ENCODE results near the gene LRRC4C.
"Not testable (repeated sequence)": the region's sequence is repeated elsewhere in the genome, so short reads cannot be mapped to it uniquely, and the experiment has no call there.

The LRRC4C gene

GRCh38 chr11:40168414-40168813 lies 1291.0 kb downstream of the LRRC4C start:
- FAIRE-seq (no peak), DNase-seq (ENCODE audit: insufficient read length, low spot score) (no peak)
- no peak for TF ChIP-seq PAX5 (IDR thresholded peaks at IDR 0.05; ENCODE audit: insufficient read depth, low read length, severe bottlenecking)
- TF ChIP-seq SPI1 (IDR thresholded peaks at IDR 0.05; ENCODE audit: low read depth, low read length) = no peak
- TF ChIP-seq POLR2A (IDR thresholded peaks at IDR 0.05; ENCODE audit: low read depth, low read length) = no peak
- TF ChIP-seq POLR2AphosphoS5 (IDR thresholded peaks at IDR 0.05; ENCODE audit: low read depth, low read length) = no peak
- TF ChIP-seq POU2F2 (IDR thresholded peaks at IDR 0.05; ENCODE audit: low read depth, low read length) = no peak
- TF ChIP-seq TAF1 (IDR thresholded peaks at IDR 0.05; ENCODE audit: low read depth, low read length) = no peak

DNA sequence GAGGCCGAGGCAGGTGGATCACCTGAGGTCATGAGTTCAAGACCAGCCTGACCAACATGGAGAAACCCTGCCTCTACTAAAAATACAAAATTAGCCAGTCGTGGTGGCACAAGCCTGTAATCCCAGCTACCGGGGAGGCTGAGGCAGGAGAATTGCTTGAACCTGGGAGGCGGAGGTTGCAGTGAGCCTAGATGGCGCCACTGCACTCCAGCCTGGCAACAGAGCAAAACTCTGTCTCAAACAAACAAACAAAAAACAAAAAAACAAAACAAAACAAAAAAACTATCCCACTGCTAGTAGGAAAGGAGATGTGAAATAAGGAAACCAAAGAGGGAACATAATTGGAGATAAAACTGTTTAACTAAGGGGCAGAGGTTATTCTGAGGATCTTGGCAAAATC lies 1291.6 kb downstream of the LRRC4C start:
- not testable (repeated sequence) for DNase-seq (ENCODE audit: insufficient read length, low spot score); FAIRE-seq

GRCh38 chr11:40166892-40167291 lies 1292.6 kb downstream of the LRRC4C start:
- DNase-seq (ENCODE audit: insufficient read length, low spot score) (no peak), FAIRE-seq (no peak)
- TF ChIP-seq PAX5 (IDR thresholded peaks at IDR 0.05; ENCODE audit: insufficient read depth, low read length, severe bottlenecking) (no peak), POU2F2 (IDR thresholded peaks at IDR 0.05; ENCODE audit: low read depth, low read length) (no peak), POLR2A (IDR thresholded peaks at IDR 0.05; ENCODE audit: low read depth, low read length) (no peak), TAF1 (IDR thresholded peaks at IDR 0.05; ENCODE audit: low read depth, low read length) (no peak)

DNA sequence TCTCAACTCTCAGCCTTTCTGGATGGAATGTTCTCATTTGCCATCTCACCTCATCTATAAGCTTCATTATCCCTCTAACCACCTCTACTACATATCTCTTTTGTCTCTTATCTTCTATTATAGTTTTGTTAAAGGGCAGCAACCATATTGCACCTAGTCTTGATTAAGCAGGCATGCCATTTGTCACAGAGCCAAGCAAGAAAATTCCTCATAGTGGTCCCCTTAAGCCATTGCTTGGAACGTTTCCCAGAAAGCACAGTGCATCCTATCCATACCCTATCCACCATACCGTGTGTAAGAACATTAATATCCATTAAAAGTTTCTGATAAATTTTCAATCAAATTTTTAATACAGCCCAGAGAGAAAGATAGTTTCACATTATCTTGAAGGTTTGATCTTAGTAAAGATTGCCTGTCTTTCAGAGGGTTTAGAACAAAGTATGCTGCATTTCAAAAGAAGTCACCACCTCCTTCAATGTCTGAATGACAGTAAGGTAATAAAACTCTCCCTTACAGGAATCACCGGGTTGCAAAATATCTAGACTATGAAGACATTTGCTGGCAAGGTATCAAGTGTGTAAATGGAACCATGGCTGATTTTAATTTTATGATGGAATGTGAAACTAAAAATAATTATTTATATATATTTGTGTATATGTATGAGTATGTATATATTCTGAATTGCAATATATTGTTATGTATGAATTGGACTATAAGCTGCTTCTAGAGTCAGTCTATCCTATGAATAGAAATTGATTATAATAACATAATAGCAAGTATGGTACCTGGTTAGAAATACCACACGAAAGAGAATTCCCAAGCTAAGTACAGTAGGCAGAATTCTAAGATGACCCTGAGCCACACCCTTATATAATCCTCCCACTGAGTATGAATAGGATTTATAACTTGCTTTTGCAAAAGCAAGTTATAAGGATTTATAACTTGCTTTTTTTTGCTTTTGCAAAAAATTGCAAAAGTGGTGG lies 1296.3 kb downstream of the LRRC4C start:
- FAIRE-seq (no peak), DNase-seq (ENCODE audit: insufficient read length, low spot score) (no peak)
- no peak for TF ChIP-seq POU2F2 (IDR thresholded peaks at IDR 0.05; ENCODE audit: low read depth, low read length)
- no peak for TF ChIP-seq PAX5 (IDR thresholded peaks at IDR 0.05; ENCODE audit: insufficient read depth, low read length, severe bottlenecking)
- TF ChIP-seq POLR2A (IDR thresholded peaks at IDR 0.05; ENCODE audit: low read depth, low read length) = no peak

DNA sequence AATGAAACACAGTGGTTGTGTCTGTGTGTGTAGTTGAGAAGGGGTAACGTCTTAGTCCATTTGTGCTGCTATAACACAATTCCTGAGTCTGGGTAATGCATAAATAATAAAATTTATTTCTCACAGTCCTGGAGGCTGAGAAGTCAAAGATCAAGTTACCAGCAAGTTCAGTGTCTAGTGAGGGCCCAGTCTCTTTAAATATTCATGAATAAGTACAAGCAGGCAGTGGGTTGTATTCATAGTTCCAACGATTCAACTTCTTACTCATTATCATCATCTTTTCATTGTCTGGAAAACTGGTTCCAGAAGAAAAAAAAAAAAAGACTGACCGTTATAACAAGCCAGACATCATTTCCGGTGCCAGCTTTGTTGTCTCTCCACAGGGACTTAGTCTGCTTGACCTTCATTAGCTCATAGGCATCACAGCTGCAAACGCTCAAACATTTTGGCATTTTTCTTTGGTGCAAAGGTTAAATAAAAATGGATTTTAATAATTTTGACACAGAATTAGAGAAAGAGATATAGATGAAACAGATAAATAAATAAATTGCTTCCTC lies 1297.5 kb downstream of the LRRC4C start:
- TF ChIP-seq POLR2AphosphoS5 (IDR thresholded peaks at IDR 0.05; ENCODE audit: low read depth, low read length) = no peak
- TF ChIP-seq POU2F2 (IDR thresholded peaks at IDR 0.05; ENCODE audit: low read depth, low read length) = no peak
- TF ChIP-seq TAF1 (IDR thresholded peaks at IDR 0.05; ENCODE audit: low read depth, low read length) = no peak
- TF ChIP-seq PAX5 (IDR thresholded peaks at IDR 0.05; ENCODE audit: insufficient read depth, low read length, severe bottlenecking) = no peak
- TF ChIP-seq SPI1 (IDR thresholded peaks at IDR 0.05; ENCODE audit: low read depth, low read length) = no peak
- TF ChIP-seq POLR2A (IDR thresholded peaks at IDR 0.05; ENCODE audit: low read depth, low read length) = no peak
- FAIRE-seq (no peak), DNase-seq (ENCODE audit: insufficient read length, low spot score) (no peak)

DNA sequence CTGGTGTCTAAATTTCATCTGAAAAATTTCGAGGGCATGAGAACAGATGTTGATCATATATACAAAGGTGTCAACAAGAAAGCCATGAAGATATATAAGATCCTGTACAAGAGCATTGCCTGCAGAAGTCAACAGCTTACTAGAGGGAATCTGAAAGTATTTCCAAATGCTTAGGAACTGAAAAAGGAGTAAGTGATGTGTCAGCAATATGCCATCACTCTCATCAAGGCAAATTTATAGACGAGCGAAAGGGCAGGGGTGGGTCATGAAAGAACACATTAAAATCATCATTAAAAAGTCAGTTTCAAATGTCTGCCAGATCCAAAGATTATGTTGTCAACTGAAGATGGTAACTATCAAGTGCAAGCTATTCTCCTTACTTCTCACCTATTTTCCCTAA lies 1299.0 kb downstream of the LRRC4C start:
- FAIRE-seq (no peak), DNase-seq (ENCODE audit: insufficient read length, low spot score) (no peak)
- TF ChIP-seq TAF1 (IDR thresholded peaks at IDR 0.05; ENCODE audit: low read depth, low read length) (no peak), POLR2A (IDR thresholded peaks at IDR 0.05; ENCODE audit: low read depth, low read length) (no peak), SPI1 (IDR thresholded peaks at IDR 0.05; ENCODE audit: low read depth, low read length) (no peak), POLR2AphosphoS5 (IDR thresholded peaks at IDR 0.05; ENCODE audit: low read depth, low read length) (no peak), POU2F2 (IDR thresholded peaks at IDR 0.05; ENCODE audit: low read depth, low read length) (no peak), PAX5 (IDR thresholded peaks at IDR 0.05; ENCODE audit: insufficient read depth, low read length, severe bottlenecking) (no peak)

DNA sequence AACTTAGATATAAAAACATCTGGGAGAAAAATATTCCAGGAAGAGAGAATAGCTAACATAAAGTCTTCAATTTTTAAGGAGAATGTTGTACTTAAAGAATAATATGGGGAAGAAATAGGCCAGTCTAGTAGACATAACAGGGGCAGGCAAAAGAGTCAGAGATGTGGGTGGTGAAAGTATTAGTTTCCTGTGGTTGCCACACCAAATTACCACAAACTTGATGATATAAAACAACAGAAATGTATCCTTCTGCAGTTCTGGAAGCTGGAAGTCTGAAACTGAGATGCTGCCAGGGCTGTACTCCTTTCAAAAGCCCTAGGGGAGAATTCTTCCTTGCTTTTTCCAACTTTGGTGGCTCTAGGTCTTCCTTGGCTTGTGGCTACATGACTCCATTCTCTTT lies 1309.7 kb downstream of the LRRC4C start:
- TF ChIP-seq POLR2AphosphoS5 (IDR thresholded peaks at IDR 0.05; ENCODE audit: low read depth, low read length) (no peak), PAX5 (IDR thresholded peaks at IDR 0.05; ENCODE audit: insufficient read depth, low read length, severe bottlenecking) (no peak), SPI1 (IDR thresholded peaks at IDR 0.05; ENCODE audit: low read depth, low read length) (no peak), POLR2A (IDR thresholded peaks at IDR 0.05; ENCODE audit: low read depth, low read length) (no peak), TAF1 (IDR thresholded peaks at IDR 0.05; ENCODE audit: low read depth, low read length) (no peak), POU2F2 (IDR thresholded peaks at IDR 0.05; ENCODE audit: low read depth, low read length) (no peak)
- FAIRE-seq (no peak), DNase-seq (ENCODE audit: insufficient read length, low spot score) (no peak)

DNA sequence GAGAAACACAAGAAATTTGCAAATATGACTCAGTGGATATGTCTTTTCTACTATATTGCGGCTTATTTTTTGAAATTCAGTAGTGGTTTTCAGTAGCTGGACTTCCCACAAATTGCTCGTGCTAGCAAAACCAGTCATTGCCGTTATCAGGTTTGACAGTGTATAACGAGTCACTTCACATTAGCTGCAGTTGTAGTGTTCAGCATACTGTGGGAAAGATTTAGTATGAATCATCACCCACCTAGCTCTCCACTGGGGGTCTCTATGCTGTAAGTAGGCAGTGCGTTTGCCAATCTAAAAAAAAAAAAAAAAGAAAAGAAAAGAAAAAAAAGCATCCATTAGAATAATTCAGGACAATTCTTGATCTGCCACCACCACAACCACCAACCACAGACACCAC lies 1318.9 kb downstream of the LRRC4C start:
- DNase-seq (ENCODE audit: insufficient read length, low spot score) (no peak), FAIRE-seq (no peak)
- TF ChIP-seq POU2F2 (IDR thresholded peaks at IDR 0.05; ENCODE audit: low read depth, low read length) = no peak

GRCh38 chr11:40139536-40139935 lies 1319.9 kb downstream of the LRRC4C start:
- FAIRE-seq = no peak
- no peak for DNase-seq (ENCODE audit: insufficient read length, low spot score)
- no peak for TF ChIP-seq POU2F2 (IDR thresholded peaks at IDR 0.05; ENCODE audit: low read depth, low read length)
- TF ChIP-seq PAX5 (IDR thresholded peaks at IDR 0.05; ENCODE audit: insufficient read depth, low read length, severe bottlenecking) = no peak
- no peak for TF ChIP-seq TAF1 (IDR thresholded peaks at IDR 0.05; ENCODE audit: low read depth, low read length)
- no peak for TF ChIP-seq SPI1 (IDR thresholded peaks at IDR 0.05; ENCODE audit: low read depth, low read length)
- TF ChIP-seq POLR2AphosphoS5 (IDR thresholded peaks at IDR 0.05; ENCODE audit: low read depth, low read length) = no peak
- no peak for TF ChIP-seq POLR2A (IDR thresholded peaks at IDR 0.05; ENCODE audit: low read depth, low read length)

GRCh38 chr11:40139066-40139465 lies 1320.4 kb downstream of the LRRC4C start:
- TF ChIP-seq PAX5 (IDR thresholded peaks at IDR 0.05; ENCODE audit: insufficient read depth, low read length, severe bottlenecking) = no peak
- TF ChIP-seq POLR2AphosphoS5 (IDR thresholded peaks at IDR 0.05; ENCODE audit: low read depth, low read length) = no peak
- DNase-seq (ENCODE audit: insufficient read length, low spot score) (no peak), FAIRE-seq (no peak)

Data from GM12891 (cell line).